OCI-LY7 (cell line): ENCODE measurements around the gene PRLHR. TPM values are rescaled to one million over a fixed set of nuclear protein-coding genes. Genes with fewer than 3 reads are reported as not detected.

Source experiments
- BruUV-seq: library from RNA; stranded (reverse); fragments of 400-500 nt; replicated peaks from 2 replicates; lab custom pipeline; 2021; lab: Mats Ljungman, UMichigan
- CTCF ChIA-PET: fragments of 300-600 bp; sonication (Branson Sonifier 250); formaldehyde crosslinking; loops from one replicate; lab custom pipeline; 2022; ENCODE audit warnings: antibody characterized with exemption; ENCODE audit not compliant: unreplicated experiment; lab: Charles Lee
- POLR2A ChIA-PET: fragments of 300-600 bp; sonication (Branson Sonifier 250); formaldehyde crosslinking; loops from one replicate; lab custom pipeline; 2022; ENCODE audit warnings: antibody characterized with exemption; lab: Charles Lee
- DNase-seq: peaks from one replicate; pipeline ENCODE4 v3.0.0-alpha.2; 2015; ENCODE audit warnings: low spot score
- H2AFZ ChIP-seq: fragments of 200-600 bp; sonication (generic), shearing (Covaris generic); 2 replicates; pipeline ENCODE4 v1.6.1; 2014; ENCODE audit warnings: mild to moderate bottlenecking, antibody characterized with exemption, low read length, moderate library complexity
- H3K27ac ChIP-seq: fragments of 200-600 bp; sonication (generic); 2 replicates; pipeline ENCODE4 v1.5.1; 2014; ENCODE audit warnings: mixed run types, low read depth, mild to moderate bottlenecking, moderate library complexity, low read length, inconsistent platforms; ENCODE audit not compliant: poor library complexity, severe bottlenecking
- H3K36me3 ChIP-seq: fragments of 200-600 bp; sonication (generic); 2 replicates; pipeline ENCODE4 v1.6.1; 2014; ENCODE audit warnings: mild to moderate bottlenecking, antibody characterized with exemption, low read length, moderate library complexity, mixed read lengths; ENCODE audit not compliant: insufficient read depth
- H3K4me1 ChIP-seq: fragments of 200-600 bp; sonication (generic); 2 replicates; pipeline ENCODE4 v1.5.1; 2014; ENCODE audit warnings: mild to moderate bottlenecking, low read length; ENCODE audit not compliant: insufficient read depth, poor library complexity, severe bottlenecking
- H3K4me2 ChIP-seq: fragments of 200-600 bp; sonication (generic); 2 replicates; pipeline ENCODE4 v1.6.1; 2014; ENCODE audit warnings: mild to moderate bottlenecking, low read length
- H3K4me3 ChIP-seq: fragments of 200-600 bp; sonication (generic); 2 replicates; pipeline ENCODE4 v1.5.1; 2014; ENCODE audit warnings: mild to moderate bottlenecking, low read depth, low read length; ENCODE audit not compliant: poor library complexity, severe bottlenecking
- H3K79me2 ChIP-seq: fragments of 200-600 bp; sonication (generic); 2 replicates; pipeline ENCODE4 v1.6.1; 2016; ENCODE audit warnings: low read depth, mild to moderate bottlenecking, low read length, moderate library complexity, mixed read lengths; ENCODE audit not compliant: insufficient read depth
- H3K9me2 ChIP-seq: fragments of 200-600 bp; sonication (generic); 2 replicates; pipeline ENCODE4 v1.6.1; 2016; ENCODE audit warnings: mild to moderate bottlenecking, low read length, mixed read lengths; ENCODE audit not compliant: insufficient read depth
- H3K9me3 ChIP-seq: fragments of 200-600 bp; sonication (generic); 2 replicates; pipeline ENCODE4 v1.6.1; 2014; ENCODE audit warnings: mild to moderate bottlenecking, mixed run types, low read length, mixed read lengths
- H4K20me1 ChIP-seq: fragments of 200-600 bp; sonication (generic); 2 replicates; pipeline ENCODE4 v1.6.1; 2014; ENCODE audit warnings: mild to moderate bottlenecking, antibody characterized with exemption, low read length, moderate library complexity, mixed read lengths; ENCODE audit not compliant: insufficient read depth
- EZH2phosphoT487 ChIP-seq: fragments of 200-600 bp; sonication (generic); IDR thresholded peaks from 2 replicates; pipeline ENCODE4 v1.6.1; 2018; ENCODE audit warnings: low read depth, borderline replicate concordance, mild to moderate bottlenecking, mixed run types, antibody characterized with exemption, low read length, moderate library complexity, mixed read lengths
- intact Hi-C: fragments of 100-400 bp; cut with micrococcal nuclease; formaldehyde crosslinking; loops from one replicate; pipeline ENCODE4 v1.10.0; 2022; ENCODE audit not compliant: unreplicated experiment
- total RNA-seq, 2 experiments: library from RNA; depleted of rRNA in 1 of 2; stranded (reverse); fragments of >200 nt in 1 of 2; shearing (Covaris generic) in 1 of 2; gene quantifications; 2 replicates each; pipeline ENCODE4 v1.2.3, GENCODE V29; 2014 to 2022
- TF ChIP-seq, protein P1 (sequence below): fragments of 200-600 bp; sonication (generic); conservative IDR thresholded peaks from 2 replicates; pipeline ENCODE4 v1.5.1; 2014; ENCODE audit warnings: mild to moderate bottlenecking, antibody characterized with exemption, low read length, moderate library complexity, mixed read lengths

The PRLHR gene
- total RNA-seq, 2 experiments from 2014 or later, result not detected

DNA sequence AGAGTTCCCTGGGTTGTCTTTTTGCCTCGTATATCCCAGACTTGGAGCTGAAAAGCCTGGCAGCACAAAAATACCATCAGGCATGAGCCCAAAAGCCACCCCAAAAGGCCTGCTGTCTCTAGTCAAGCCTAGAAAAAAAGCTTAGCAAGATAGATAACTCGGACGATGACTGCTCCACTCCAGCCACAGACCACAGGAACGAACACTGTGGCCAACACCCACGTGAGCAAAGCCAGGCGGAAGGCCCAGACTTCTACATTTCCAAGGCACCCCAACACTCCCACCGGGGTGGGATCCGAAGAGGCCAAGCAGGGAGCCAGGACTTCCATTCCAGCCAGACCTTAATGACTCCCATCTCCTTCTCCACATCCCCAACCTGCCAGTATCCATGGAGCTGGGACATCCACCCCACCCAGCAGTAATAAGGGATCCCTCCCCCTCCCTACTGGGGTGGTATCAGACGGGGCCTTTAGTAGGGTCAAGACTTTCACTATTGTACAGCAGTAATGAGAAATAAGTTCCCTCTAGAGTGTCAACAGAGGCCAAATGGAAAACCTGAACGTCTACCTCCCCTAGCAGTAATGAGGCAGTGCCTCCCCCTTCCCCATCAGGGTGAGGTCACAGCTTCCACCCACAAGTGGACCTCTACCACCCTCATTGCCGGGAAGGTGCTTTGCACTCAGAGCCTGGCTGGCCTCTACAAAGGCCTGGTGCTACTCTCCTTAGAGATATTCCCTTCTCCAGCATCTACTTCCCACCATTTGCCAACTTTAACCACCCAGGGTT is 23.0 kb downstream of the PRLHR start:
- no peak for DNase-seq
- Histone ChIP-seq H2AFZ (no peak overlapping the region), H3K4me3 (no peak overlapping the region), H3K9me3 (no peaks in the 10 kb centered on the region), H3K9me2 (no peaks in the 10 kb centered on the region), H3K27ac (no peak overlapping the region), H3K79me2 (no peaks in the 10 kb centered on the region), H4K20me1 (no peaks in the 10 kb centered on the region), H3K4me2 (no peak overlapping the region), H3K36me3 (no peaks in the 10 kb centered on the region), H3K4me1 (no peaks in the 10 kb centered on the region)
- no TSS peak for BruUV-seq
- CTCF ChIA-PET, result no interaction called here
- POLR2A ChIA-PET, result no interaction called here
- TF ChIP-seq, protein P1, sequence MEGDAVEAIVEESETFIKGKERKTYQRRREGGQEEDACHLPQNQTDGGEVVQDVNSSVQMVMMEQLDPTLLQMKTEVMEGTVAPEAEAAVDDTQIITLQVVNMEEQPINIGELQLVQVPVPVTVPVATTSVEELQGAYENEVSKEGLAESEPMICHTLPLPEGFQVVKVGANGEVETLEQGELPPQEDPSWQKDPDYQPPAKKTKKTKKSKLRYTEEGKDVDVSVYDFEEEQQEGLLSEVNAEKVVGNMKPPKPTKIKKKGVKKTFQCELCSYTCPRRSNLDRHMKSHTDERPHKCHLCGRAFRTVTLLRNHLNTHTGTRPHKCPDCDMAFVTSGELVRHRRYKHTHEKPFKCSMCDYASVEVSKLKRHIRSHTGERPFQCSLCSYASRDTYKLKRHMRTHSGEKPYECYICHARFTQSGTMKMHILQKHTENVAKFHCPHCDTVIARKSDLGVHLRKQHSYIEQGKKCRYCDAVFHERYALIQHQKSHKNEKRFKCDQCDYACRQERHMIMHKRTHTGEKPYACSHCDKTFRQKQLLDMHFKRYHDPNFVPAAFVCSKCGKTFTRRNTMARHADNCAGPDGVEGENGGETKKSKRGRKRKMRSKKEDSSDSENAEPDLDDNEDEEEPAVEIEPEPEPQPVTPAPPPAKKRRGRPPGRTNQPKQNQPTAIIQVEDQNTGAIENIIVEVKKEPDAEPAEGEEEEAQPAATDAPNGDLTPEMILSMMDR, result no peak
- TF ChIP-seq EZH2phosphoT487, result no peak
- intact Hi-C loops, result loop anchor here (5.0 kb wide), 1 partner anchor 50 kb away; no protein-coding TSS in a partner anchor

DNA sequence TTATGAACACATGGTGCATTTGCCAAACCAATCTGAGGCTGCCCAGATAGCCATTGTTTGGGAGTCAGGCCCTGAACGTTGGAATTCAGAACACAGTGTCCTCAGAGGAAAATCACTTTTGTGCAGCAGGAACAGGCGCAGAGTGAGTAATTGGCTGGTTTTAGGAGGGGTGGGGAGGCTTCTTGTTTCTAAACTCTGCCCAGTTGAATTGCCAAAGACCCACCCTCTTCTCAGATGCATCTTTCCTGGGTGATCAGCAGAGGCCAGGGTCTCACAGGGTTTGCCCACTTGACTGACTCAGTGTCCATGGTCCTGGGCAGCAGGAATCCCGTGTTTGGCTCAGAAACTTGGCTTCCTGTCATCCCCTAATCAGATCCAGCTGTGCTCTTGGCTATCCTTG is 24.3 kb downstream of the PRLHR start:
- intact Hi-C loops, result loop anchor here (5.0 kb wide), 1 partner anchor 51 kb away; no protein-coding TSS in a partner anchor
- TF ChIP-seq, protein P1, result no peak
- no peak for TF ChIP-seq EZH2phosphoT487
- Histone ChIP-seq H4K20me1 (no peaks in the 10 kb centered on the region), H3K9me2 (no peaks in the 10 kb centered on the region), H3K79me2 (no peaks in the 10 kb centered on the region), H3K4me2 (no peak overlapping the region), H3K36me3 (no peaks in the 10 kb centered on the region), H3K4me3 (no peak overlapping the region), H3K4me1 (no peaks in the 10 kb centered on the region), H3K27ac (no peak overlapping the region), H3K9me3 (no peaks in the 10 kb centered on the region), H2AFZ (no peak overlapping the region)
- POLR2A ChIA-PET, result no interaction called here
- DNase-seq, result no peak
- BruUV-seq, result no TSS peak
- CTCF ChIA-PET, result no interaction called here

DNA sequence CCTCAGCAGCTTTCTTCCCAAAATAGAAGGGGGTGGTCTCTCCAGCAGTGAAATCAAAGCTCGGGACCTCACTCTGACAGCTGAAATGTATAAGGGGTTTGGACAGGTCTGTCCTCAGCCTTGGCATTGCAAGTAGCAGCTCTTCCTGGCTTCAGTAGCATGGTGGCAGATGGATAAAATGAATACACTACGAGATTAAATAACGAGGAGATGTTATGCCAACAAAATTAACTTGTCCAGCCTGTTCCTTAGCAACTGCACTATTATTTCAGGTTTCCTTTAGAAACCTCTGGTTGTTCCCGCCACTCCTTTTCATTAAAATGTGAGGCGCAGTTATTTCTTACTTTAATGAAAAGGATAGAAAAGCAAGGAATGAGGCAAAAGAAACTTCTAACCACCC is 24.9 kb downstream of the PRLHR start:
- no peaks in the 10 kb centered on the region for H3K36me3 ChIP-seq
- H2AFZ ChIP-seq, result no peak overlapping the region
- no peaks in the 10 kb centered on the region for H3K9me3 ChIP-seq
- DNase-seq, result no peak
- POLR2A ChIA-PET, result interaction anchor here (1.0 kb wide), 1 partner anchor 8 kb away, joined by 4 read pairs; no protein-coding TSS in a partner anchor
- TF ChIP-seq, protein P1, result no peak
- no peak for TF ChIP-seq EZH2phosphoT487
- no peak overlapping the region for H3K4me2 ChIP-seq
- no peaks in the 10 kb centered on the region for H4K20me1 ChIP-seq
- no peaks in the 10 kb centered on the region for H3K9me2 ChIP-seq
- no peak overlapping the region for H3K27ac ChIP-seq
- intact Hi-C loops, result loop anchor here (5.0 kb wide), 1 partner anchor 52 kb away; no protein-coding TSS in a partner anchor
- no peaks in the 10 kb centered on the region for H3K79me2 ChIP-seq
- BruUV-seq, result no TSS peak
- H3K4me3 ChIP-seq, result no peak overlapping the region
- CTCF ChIA-PET, result no interaction called here
- H3K4me1 ChIP-seq, result no peaks in the 10 kb centered on the region
